Fibroblast of lung (primary cell): ENCODE measurements around the gene TOLLIP.

Experiments used
- EZH2 ChIP-seq: IDR thresholded peaks from 2 replicates; pipeline ENCODE4 v1.5.1; 2012; ENCODE audit warnings: low read length, control low read depth, mild to moderate bottlenecking; ENCODE audit errors: missing control alignments
- TF ChIP-seq, protein P1 (sequence below), 2 donors: IDR thresholded peaks in 1 of 2; conservative IDR thresholded peaks in 1 of 2; 1 replicate in 1 of 2; 2 replicates in 1 of 2; pipeline ENCODE4 v1.5.1; 2011 to 2012; ENCODE audit warnings: low read length in 2 of 2, control low read depth in 1 of 2, inconsistent platforms in 1 of 2, low read depth in 1 of 2, mild to moderate bottlenecking in 1 of 2

DNA sequence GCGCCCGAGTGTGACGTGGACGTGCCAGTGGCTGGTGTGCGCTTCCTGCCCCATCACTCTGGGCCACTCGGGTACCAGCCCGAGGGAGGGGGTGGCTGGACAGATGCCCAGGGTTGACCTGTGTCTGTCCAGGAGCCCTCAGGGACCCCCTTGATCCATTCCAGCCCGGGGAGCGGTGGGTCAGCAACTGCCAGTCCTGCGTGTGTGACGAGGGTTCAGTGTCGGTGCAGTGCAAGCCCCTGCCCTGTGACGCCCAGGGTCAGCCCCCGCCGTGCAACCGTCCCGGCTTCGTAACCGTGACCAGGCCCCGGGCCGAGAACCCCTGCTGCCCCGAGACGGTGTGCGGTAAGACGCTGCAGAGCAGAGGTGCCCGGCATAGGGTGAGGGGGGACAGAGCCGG, 52.1 kb downstream of the TOLLIP start:
- TF ChIP-seq, protein P1, sequence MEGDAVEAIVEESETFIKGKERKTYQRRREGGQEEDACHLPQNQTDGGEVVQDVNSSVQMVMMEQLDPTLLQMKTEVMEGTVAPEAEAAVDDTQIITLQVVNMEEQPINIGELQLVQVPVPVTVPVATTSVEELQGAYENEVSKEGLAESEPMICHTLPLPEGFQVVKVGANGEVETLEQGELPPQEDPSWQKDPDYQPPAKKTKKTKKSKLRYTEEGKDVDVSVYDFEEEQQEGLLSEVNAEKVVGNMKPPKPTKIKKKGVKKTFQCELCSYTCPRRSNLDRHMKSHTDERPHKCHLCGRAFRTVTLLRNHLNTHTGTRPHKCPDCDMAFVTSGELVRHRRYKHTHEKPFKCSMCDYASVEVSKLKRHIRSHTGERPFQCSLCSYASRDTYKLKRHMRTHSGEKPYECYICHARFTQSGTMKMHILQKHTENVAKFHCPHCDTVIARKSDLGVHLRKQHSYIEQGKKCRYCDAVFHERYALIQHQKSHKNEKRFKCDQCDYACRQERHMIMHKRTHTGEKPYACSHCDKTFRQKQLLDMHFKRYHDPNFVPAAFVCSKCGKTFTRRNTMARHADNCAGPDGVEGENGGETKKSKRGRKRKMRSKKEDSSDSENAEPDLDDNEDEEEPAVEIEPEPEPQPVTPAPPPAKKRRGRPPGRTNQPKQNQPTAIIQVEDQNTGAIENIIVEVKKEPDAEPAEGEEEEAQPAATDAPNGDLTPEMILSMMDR (conservative IDR thresholded peaks at IDR 0.05 in 1 of 2, IDR thresholded peaks at IDR 0.05 in 1 of 2; ENCODE audit: low read depth in 1 of 2, low read length in 2 of 2), result no peak
- no peak for TF ChIP-seq EZH2
